ENCODE data around the gene BCAS1. TPM values are rescaled to one million over a fixed set of nuclear protein-coding genes. Genes with fewer than 3 reads are reported as not detected.

Gene BCAS1
- total RNA-seq, 2 donors from 2014 or later = 32.0 to 58.6 TPM

DNA sequence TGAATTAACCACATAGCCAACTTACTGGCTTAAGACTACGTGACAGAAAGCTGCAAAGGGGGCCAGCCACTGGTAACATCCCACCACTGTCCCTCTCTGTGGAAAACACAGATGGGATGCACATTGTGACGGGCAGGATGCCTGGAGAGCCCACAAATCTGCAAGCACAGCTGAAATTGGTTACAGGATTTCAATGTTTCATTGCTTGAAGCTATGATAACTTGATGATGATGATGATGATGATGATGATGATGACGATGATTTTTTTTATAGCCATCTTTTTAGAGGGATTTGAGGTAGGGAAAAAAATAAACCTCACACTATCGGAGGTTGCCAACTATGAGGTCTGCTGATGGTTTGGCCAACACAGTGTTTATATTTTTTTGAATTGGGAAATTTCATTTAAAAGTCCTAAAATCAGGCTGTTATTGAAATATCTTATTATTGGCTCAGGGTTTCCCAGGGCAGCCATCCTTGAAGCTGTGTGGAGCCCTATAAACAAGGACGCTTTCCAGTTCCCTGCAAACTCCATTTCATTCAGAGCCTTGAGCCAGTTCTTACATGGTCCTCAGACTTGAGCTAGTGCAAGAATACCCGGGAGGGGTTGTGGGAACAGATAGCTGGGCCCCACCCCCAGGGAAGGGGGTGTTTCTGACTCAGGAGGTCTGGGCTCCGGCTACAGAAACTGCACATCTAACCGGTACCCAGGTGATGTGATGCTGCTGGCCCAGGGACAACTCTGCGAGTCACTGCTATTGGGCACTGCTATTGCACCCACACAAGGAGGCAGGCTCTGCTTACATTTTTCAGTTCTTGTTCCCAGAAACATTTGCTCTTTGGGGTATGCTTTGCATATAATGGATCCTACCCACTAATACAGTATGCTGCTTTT lies 27.1 kb downstream of the BCAS1 start:
- intact Hi-C loops (cut with DNase I) = no loop called here
- H3K27me3 ChIP-seq (replicated peaks; ENCODE audit: insufficient read depth) = no peaks in the 10 kb centered on the region
- H3K36me3 ChIP-seq = no peaks in the 10 kb centered on the region
- H3K4me1 ChIP-seq (replicated peaks) = no peaks in the 10 kb centered on the region
- WGBS = 56% methylated on average over 9 of the region's 9 CpGs
- no peak overlapping the region for H3K4me3 ChIP-seq
- no peak overlapping the region for H3K27ac ChIP-seq
- TF ChIP-seq POLR2AphosphoS5 (IDR thresholded peaks at IDR 0.05) = no peak
- TF ChIP-seq, protein P1, sequence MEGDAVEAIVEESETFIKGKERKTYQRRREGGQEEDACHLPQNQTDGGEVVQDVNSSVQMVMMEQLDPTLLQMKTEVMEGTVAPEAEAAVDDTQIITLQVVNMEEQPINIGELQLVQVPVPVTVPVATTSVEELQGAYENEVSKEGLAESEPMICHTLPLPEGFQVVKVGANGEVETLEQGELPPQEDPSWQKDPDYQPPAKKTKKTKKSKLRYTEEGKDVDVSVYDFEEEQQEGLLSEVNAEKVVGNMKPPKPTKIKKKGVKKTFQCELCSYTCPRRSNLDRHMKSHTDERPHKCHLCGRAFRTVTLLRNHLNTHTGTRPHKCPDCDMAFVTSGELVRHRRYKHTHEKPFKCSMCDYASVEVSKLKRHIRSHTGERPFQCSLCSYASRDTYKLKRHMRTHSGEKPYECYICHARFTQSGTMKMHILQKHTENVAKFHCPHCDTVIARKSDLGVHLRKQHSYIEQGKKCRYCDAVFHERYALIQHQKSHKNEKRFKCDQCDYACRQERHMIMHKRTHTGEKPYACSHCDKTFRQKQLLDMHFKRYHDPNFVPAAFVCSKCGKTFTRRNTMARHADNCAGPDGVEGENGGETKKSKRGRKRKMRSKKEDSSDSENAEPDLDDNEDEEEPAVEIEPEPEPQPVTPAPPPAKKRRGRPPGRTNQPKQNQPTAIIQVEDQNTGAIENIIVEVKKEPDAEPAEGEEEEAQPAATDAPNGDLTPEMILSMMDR (IDR thresholded peaks at IDR 0.05) = no peak
- TF ChIP-seq POLR2A (IDR thresholded peaks at IDR 0.05) = no peak
- no peak for DNase-seq (ENCODE audit: low spot score)
- H3K9me3 ChIP-seq = no peaks in the 10 kb centered on the region

- no peak for TF ChIP-seq POLR2AphosphoS5 (IDR thresholded peaks at IDR 0.05)
- TF ChIP-seq, protein P1 (IDR thresholded peaks at IDR 0.05) = no peak
- no peak for TF ChIP-seq POLR2A (IDR thresholded peaks at IDR 0.05)
- intact Hi-C loops (cut with DNase I) = no loop called here
- Histone ChIP-seq H3K27ac (no peak overlapping the region), H3K27me3 (replicated peaks; ENCODE audit: insufficient read depth) (no peaks in the 10 kb centered on the region), H3K36me3 (no peaks in the 10 kb centered on the region), H3K4me1 (replicated peaks) (no peaks in the 10 kb centered on the region), H3K9me3 (no peaks in the 10 kb centered on the region), H3K4me3 (no peak overlapping the region)
- DNase-seq (ENCODE audit: low spot score) = no peak
- 84% methylated on average over 4 of the region's 4 CpGs for WGBS
Measured at GRCh38 chr20:54042021-54042420, 28.4 kb downstream of the BCAS1 start.

DNA sequence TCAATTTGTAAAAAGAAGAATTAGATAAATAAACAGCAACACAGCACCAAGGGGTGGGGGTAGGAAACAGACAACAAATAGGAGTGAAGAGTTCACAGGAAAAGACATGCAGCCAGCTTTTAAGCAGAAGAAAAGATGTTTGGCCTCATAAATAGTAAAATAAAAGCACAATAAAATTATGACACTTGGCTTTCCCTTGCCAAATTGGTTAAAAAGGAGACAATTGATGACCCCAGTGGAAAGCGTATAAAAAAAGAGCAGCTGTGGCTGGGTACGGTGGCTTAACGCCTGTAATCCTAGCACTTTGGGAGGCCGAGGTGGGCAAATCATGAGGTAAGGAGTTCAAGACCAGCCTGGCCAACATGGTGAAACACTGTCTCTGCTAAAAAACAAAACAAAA lies 29.1 kb downstream of the BCAS1 start:
- 58% methylated on average over 4 of the region's 4 CpGs for WGBS
- Histone ChIP-seq H3K27me3 (replicated peaks; ENCODE audit: insufficient read depth) (no peaks in the 10 kb centered on the region), H3K36me3 (no peaks in the 10 kb centered on the region), H3K27ac (no peak overlapping the region), H3K4me1 (replicated peaks) (no peaks in the 10 kb centered on the region), H3K4me3 (no peak overlapping the region), H3K9me3 (no peaks in the 10 kb centered on the region)
- TF ChIP-seq POLR2A (IDR thresholded peaks at IDR 0.05) (no peak), POLR2AphosphoS5 (IDR thresholded peaks at IDR 0.05) (no peak)
- TF ChIP-seq, protein P1 (IDR thresholded peaks at IDR 0.05) = no peak
- intact Hi-C loops (cut with DNase I) = no loop called here
- no peak for DNase-seq (ENCODE audit: low spot score)

DNA sequence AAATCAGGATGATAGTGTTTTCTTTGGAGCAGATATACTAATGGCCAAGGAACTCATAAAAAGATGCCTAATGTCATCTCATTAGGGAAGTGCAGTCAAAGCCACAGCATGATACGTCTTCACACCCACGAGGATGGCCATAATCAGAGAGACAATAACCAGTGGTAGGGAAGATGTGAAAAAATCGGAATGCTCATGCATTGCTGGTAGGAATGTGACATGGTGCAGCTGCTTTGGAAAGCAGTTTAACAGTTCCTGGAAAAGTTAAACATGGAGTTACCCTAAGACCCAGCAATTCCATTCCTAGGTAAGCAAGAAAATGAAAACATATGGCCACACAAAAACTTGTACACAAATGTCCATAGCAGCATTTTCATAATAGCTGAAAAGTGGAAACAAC lies 29.9 kb downstream of the BCAS1 start:
- Histone ChIP-seq H3K27ac (no peak overlapping the region), H3K36me3 (no peaks in the 10 kb centered on the region), H3K4me1 (replicated peaks) (no peaks in the 10 kb centered on the region), H3K9me3 (no peaks in the 10 kb centered on the region), H3K27me3 (replicated peaks; ENCODE audit: insufficient read depth) (no peaks in the 10 kb centered on the region), H3K4me3 (no peak overlapping the region)
- WGBS = 37% methylated on average over 3 of the region's 3 CpGs
- intact Hi-C loops (cut with DNase I) = no loop called here
- no peak for DNase-seq (ENCODE audit: low spot score)
- TF ChIP-seq, protein P1 (IDR thresholded peaks at IDR 0.05) = no peak
- TF ChIP-seq POLR2AphosphoS5 (IDR thresholded peaks at IDR 0.05) (no peak), POLR2A (IDR thresholded peaks at IDR 0.05) (no peak)

- whole genome bisulfite sequencing = 30% methylated on average over 5 of the region's 5 CpGs
- no peak for TF ChIP-seq POLR2AphosphoS5 (IDR thresholded peaks at IDR 0.05)
- TF ChIP-seq POLR2A (IDR thresholded peaks at IDR 0.05) = no peak
- TF ChIP-seq, protein P1 (IDR thresholded peaks at IDR 0.05) = no peak
- Histone ChIP-seq H3K27me3 (replicated peaks; ENCODE audit: insufficient read depth) (no peaks in the 10 kb centered on the region), H3K4me3 (no peak overlapping the region), H3K4me1 (replicated peaks) (no peaks in the 10 kb centered on the region), H3K9me3 (no peaks in the 10 kb centered on the region), H3K36me3 (no peaks in the 10 kb centered on the region), H3K27ac (no peak overlapping the region)
- intact Hi-C loops (cut with DNase I) = no loop called here
- DNase-seq (ENCODE audit: low spot score) = no peak
Measured at GRCh38 chr20:54038961-54039360, 31.4 kb downstream of the BCAS1 start.

Measured in prostate gland (tissue), 2 donors.